K562 (cell line): Measurements from ENCODE around the gene PACSIN2. TPM values are rescaled to one million over a fixed set of nuclear protein-coding genes. Genes with fewer than 3 reads are reported as not detected.
"Not testable (repeated sequence)": the region's sequence is repeated elsewhere in the genome, so short reads cannot be mapped to it uniquely, and the experiment has no call there.

Experiments
- ATAC-seq: fragments of 200-7000 bp; cut with Tn5 transposase; 3 replicates; pipeline ENCODE4 v1.9.1; 2020; ENCODE audit warnings: moderate library complexity
- BruUV-seq: library from RNA; stranded (reverse); fragments of 400-500 nt; replicated peaks from 2 replicates; lab custom pipeline; 2021; lab: Mats Ljungman, UMichigan
- CTCF ChIA-PET: fragments of 300-600 bp; formaldehyde crosslinking; extraction: SDS; loops from one replicate; lab custom pipeline; 2021; ENCODE audit warnings: low intra/inter-chr PET ratio; lab: Yijun Ruan, JAX
- POLR2A ChIA-PET: fragments of 300-600, 350-650 bp; sonication (Branson Sonifier 250); formaldehyde crosslinking; extraction: SDS; loops from one replicate; lab custom pipeline; 2021; ENCODE audit warnings: antibody characterized with exemption, inconsistent platforms; lab: Yijun Ruan, JAX
- DNase-seq, 4 experiments: peaks; one replicate each; pipeline versions ENCODE4 v3.0.0 to v3.0.0-alpha.2; 2011 to 2018; ENCODE audit warnings: low spot score in 3 of 4, mixed read lengths in 3 of 4; ENCODE audit errors: extremely low read depth in 1 of 4
- FAIRE-seq: peaks from 2 replicates; lab custom pipeline; 2011; peaks lifted over from hg19 to GRCh38; lab: Jason Lieb, UNC
- H2AFZ ChIP-seq: 2 replicates; pipeline ENCODE4 v1.6.0; 2011; ENCODE audit warnings: low read depth, low read length, control low read depth, inconsistent platforms
- H3K27ac ChIP-seq: fragments of 200-600 bp; 3 replicates; pipeline ENCODE4 v1.8.0; 2011; ENCODE audit warnings: low read depth, mild to moderate bottlenecking, control low read depth, inconsistent platforms, low read length, moderate library complexity, mixed read lengths; ENCODE audit errors: extremely low read depth
- H3K27me3 ChIP-seq, 2 experiments: fragments of 300-600 bp in 1 of 2; 2 replicates in 1 of 2; 3 replicates in 1 of 2; pipeline versions ENCODE4 v1.6.0 to v1.8.0; 2011; ENCODE audit warnings: inconsistent platforms in 2 of 2, low read length in 2 of 2, mild to moderate bottlenecking in 1 of 2, mixed read lengths in 1 of 2, moderate library complexity in 1 of 2; ENCODE audit not compliant: control insufficient read depth in 2 of 2, insufficient read depth in 2 of 2
- H3K36me3 ChIP-seq: fragments of 300-600 bp; 3 replicates; pipeline ENCODE4 v1.8.0; 2011; ENCODE audit warnings: mild to moderate bottlenecking, low read length, inconsistent platforms; ENCODE audit not compliant: control insufficient read depth, insufficient read depth
- H3K4me1 ChIP-seq, 2 experiments: fragments of 200-600 bp in 1 of 2; replicated peaks in 1 of 2; 2 replicates in 1 of 2; 3 replicates in 1 of 2; pipeline versions ENCODE4 v1.5.1 to v1.8.0; 2011; ENCODE audit warnings: inconsistent platforms in 2 of 2, low read length in 2 of 2, mild to moderate bottlenecking in 1 of 2, mixed read lengths in 1 of 2, moderate library complexity in 1 of 2; ENCODE audit not compliant: control insufficient read depth in 2 of 2, insufficient read depth in 2 of 2
- H3K4me2 ChIP-seq: 2 replicates; pipeline ENCODE4 v1.6.1; 2011; ENCODE audit warnings: low read length, control low read depth, inconsistent platforms, mixed read lengths; ENCODE audit not compliant: insufficient read depth
- H3K4me3 ChIP-seq: fragments of 200-600 bp; sonication (generic), shearing (Covaris generic); 2 replicates; pipeline ENCODE4 v1.5.1; 2016; ENCODE audit warnings: control low read depth, inconsistent platforms
- H3K79me2 ChIP-seq: fragments of 200-600 bp; 3 replicates; pipeline ENCODE4 v1.8.0; 2011; ENCODE audit warnings: low read length, inconsistent platforms; ENCODE audit not compliant: control insufficient read depth, insufficient read depth
- H3K9ac ChIP-seq, 2 experiments: 2 replicates each; pipeline versions ENCODE4 v1.6.0 to v1.6.1; 2011; ENCODE audit warnings: low read depth in 2 of 2, low read length in 2 of 2, control low read depth in 1 of 2, inconsistent platforms in 1 of 2, mild to moderate bottlenecking in 1 of 2, mixed read lengths in 1 of 2; ENCODE audit not compliant: insufficient read depth in 1 of 2
- H3K9me1 ChIP-seq: one replicate; pipeline ENCODE4 v1.6.0; 2011; ENCODE audit warnings: inconsistent platforms, mild to moderate bottlenecking, low read length, moderate library complexity; ENCODE audit not compliant: control insufficient read depth, insufficient read depth
- H3K9me3 ChIP-seq: replicated peaks from 2 replicates; pipeline ENCODE4 v1.5.1; 2011; ENCODE audit warnings: low read depth, low read length, inconsistent platforms; ENCODE audit not compliant: control insufficient read depth, insufficient read depth
- H4K20me1 ChIP-seq: replicated peaks from 2 replicates; pipeline ENCODE4 v1.6.1; 2011; ENCODE audit warnings: low read length, inconsistent platforms, mixed read lengths; ENCODE audit not compliant: control insufficient read depth, insufficient read depth
- ARHGAP35 ChIP-seq: fragments of 450-650 bp; IDR thresholded peaks from 2 replicates; pipeline ENCODE4 v1.6.1; 2018; ENCODE audit not compliant: partially characterized antibody
- IRF2 ChIP-seq: sonication (generic); formaldehyde crosslinking; IDR thresholded peaks from 2 replicates; pipeline ENCODE4 v1.8.1; 2022; ENCODE audit warnings: mild to moderate bottlenecking, missing genetic modification reagents
- MAX ChIP-seq: sonication (generic); formaldehyde crosslinking; IDR thresholded peaks from 2 replicates; pipeline ENCODE4 v1.9.0; 2022; ENCODE audit warnings: mild to moderate bottlenecking, missing genetic modification reagents
- MTF1 ChIP-seq: fragments of 250-450 bp; sonication (Bioruptor Pico); IDR thresholded peaks from 2 replicates; pipeline ENCODE4 v1.9.0; 2021; ENCODE audit warnings: moderate library complexity, mild to moderate bottlenecking, inconsistent platforms, borderline replicate concordance
- NCOA2 ChIP-seq, 2 experiments: fragments of 450-650 bp; IDR thresholded peaks; 2 replicates each; pipeline ENCODE4 v1.6.1; 2018; ENCODE audit warnings: mild to moderate bottlenecking in 2 of 2, moderate library complexity in 1 of 2; ENCODE audit not compliant: partially characterized antibody in 2 of 2
- TSHZ1 ChIP-seq: fragments of 250-450 bp; sonication (Bioruptor Pico); IDR thresholded peaks from 2 replicates; pipeline ENCODE4 v1.4.0; 2020; ENCODE audit warnings: mild to moderate bottlenecking, moderate library complexity
- ZNF121 ChIP-seq: sonication (generic); formaldehyde crosslinking; conservative IDR thresholded peaks from 2 replicates; pipeline ENCODE4 v1.8.0; 2022; ENCODE audit warnings: missing genetic modification reagents
- WGBS: fragments of 100-300 bp; shearing (Covaris generic); methylation state at CpG from one replicate; pipeline ENCODE4 v1.1.6; 2016; ENCODE audit warnings: low coverage, mixed read lengths; ENCODE audit not compliant: insufficient coverage; ENCODE audit errors: missing lambda C conversion rate; 5-methylcytosine and 5-hydroxymethylcytosine counted together
- in situ Hi-C: fragments of 300-500 bp; cut with MboI; formaldehyde crosslinking; loops from 4 replicates; pipeline ENCODE4 v1.15.0; 2018; ENCODE audit warnings: inconsistent platforms, mixed read lengths
- intact Hi-C: fragments of 100-400 bp; cut with micrococcal nuclease; formaldehyde crosslinking; loops from 2 replicates; pipeline ENCODE4 v1.14.2; 2022
- polyA plus RNA-seq, 8 experiments: library from polyadenylated mRNA; depleted of rRNA in 4 of 8; stranded (reverse) in 5 of 8; unstranded in 3 of 8; fragments of >200 nt; fragmentation: Nextera tagmentation in 2 of 8; fragmentation: Illumina TruSeq in 1 of 8; extraction: Ambion mirVana in 2 of 8; extraction: Trizol in 1 of 8; gene quantifications; 2 replicates each; pipeline versions ENCODE4 v1.2.1 to v1.2.3, GENCODE V29; 2011 to 2014; ENCODE audit warnings: inconsistent platforms in 1 of 8, missing spikeins in 1 of 8
- total RNA-seq, 7 experiments: library from RNA; depleted of rRNA in 6 of 7; stranded (reverse); fragments of >200 nt in 6 of 7; fragmentation: Illumina TruSeq in 2 of 7; extraction: Trizol in 2 of 7; gene quantifications; 2 replicates each; pipeline versions ENCODE4 v1.2.1 to v1.2.3, GENCODE V29; 2011 to 2021; ENCODE audit warnings: low replicate concordance in 1 of 7
- TF ChIP-seq, protein P1 (sequence below): IDR thresholded peaks from 3 replicates; pipeline ENCODE4 v1.6.1; 2011; ENCODE audit warnings: borderline replicate concordance, mild to moderate bottlenecking; ENCODE audit not compliant: insufficient read length, insufficient read depth

The PACSIN2 gene
- total and polyA plus RNA-seq, 9 of the 15 experiments (the other 6 are each of a cell fraction or from before 2014, with no cell fraction given): 0.45 to 45.1 (median 23.9) TPM

- H3K4me3 ChIP-seq, H3K9me3 ChIP-seq, FAIRE-seq, H3K4me2 ChIP-seq, DNase-seq, H3K27ac ChIP-seq, intact Hi-C loops, H3K9me1 ChIP-seq, ATAC-seq, H3K36me3 ChIP-seq, in situ Hi-C loops, BruUV-seq, H3K9ac ChIP-seq, H3K4me1 ChIP-seq, POLR2A ChIA-PET, H2AFZ ChIP-seq, H3K27me3 ChIP-seq, CTCF ChIA-PET: not testable (repeated sequence)
- Histone ChIP-seq H4K20me1 (peaks cover 47% of the 10 kb centered on the region), H3K79me2 (peaks cover 24% of the 10 kb centered on the region)
- whole genome bisulfite sequencing: 93% methylated on average over 4 of the region's 6 CpGs
- peak; percentile 36 for TF ChIP-seq ZNF121 (CRISPR knock-in tag)
These were observed 97.6 kb downstream of the PACSIN2 start for GRCh38 chr22:42917358-42917757.

DNA sequence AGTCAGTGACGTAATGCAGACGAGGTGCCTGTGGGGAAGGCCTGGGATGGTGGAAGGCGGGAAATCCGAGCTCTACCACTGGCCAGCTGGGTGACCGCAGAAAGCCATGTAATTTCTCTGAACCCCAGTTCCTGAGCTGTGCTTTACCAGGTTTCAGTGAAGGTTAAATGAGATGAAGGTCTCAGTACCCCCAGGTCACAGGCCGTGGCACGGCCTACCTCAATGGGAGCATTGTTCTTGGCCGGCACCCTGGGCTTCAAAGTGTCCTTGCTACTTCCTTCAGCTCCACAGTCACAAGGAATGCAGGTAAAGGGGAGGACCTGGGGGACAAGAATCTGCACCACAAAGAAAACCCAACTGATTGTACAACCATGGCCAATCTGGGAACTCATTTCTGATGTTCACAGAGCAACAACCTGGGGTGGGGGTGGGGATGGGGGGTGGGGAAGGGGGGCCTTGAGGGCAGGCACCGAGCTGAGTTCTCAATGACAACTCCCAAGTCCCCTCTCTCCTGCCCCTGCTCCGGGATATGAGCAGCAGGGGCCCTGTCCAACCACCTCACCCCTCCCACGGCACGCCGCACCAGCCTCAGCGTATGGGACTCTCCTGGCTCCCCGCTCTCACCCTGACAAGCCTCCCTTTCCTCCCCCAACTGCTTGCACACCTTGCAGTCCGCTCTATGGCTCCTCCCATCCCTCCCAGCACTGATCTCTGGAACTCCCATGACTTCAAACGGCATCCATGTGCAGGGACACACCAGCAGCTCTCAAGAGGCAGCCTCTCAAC is 98.8 kb downstream of the PACSIN2 start:
- Histone ChIP-seq H4K20me1 (peaks cover 45% of the 10 kb centered on the region; the same call in 1 of the 2 replicates), H2AFZ (no peak overlapping the region), H3K9ac (no peak overlapping the region), H3K4me2 (no peak overlapping the region), H3K27ac (no peak overlapping the region), H3K9me1 (no peaks in the 10 kb centered on the region), H3K36me3 (no peaks in the 10 kb centered on the region), H3K9me3 (no peaks in the 10 kb centered on the region), H3K4me1 (peaks cover 0 to 3% of the 10 kb centered on the region in 2 experiments; a peak in 2 of 5 replicates), H3K79me2 (peaks cover 19% of the 10 kb centered on the region; the same call in 2 of the 3 replicates), H3K27me3 (no peaks in the 10 kb centered on the region), H3K4me3 (no peak overlapping the region)
- FAIRE-seq (no peak), DNase-seq (no peak), ATAC-seq (no peak)
- in situ Hi-C loops: no loop called here
- no TSS peak for BruUV-seq
- intact Hi-C loops: no loop called here
- WGBS: 84% methylated on average over 9 of the region's 17 CpGs
- ChIA-PET POLR2A (interaction anchor here (1.0 kb wide), 1 partner anchor 43 kb away, joined by 4 read pairs; no protein-coding TSS in a partner anchor), CTCF (no interaction called here)
- TF ChIP-seq MAX (CRISPR knock-in tag) (no peak), ARHGAP35 (no peak), MTF1 (CRISPR knock-in tag) (no peak), TSHZ1 (no peak), IRF2 (CRISPR knock-in tag) (no peak), NCOA2 (IDR thresholded peaks at IDR 0.05; ENCODE audit: partially characterized antibody in 2 of 2) (no peak)
- TF ChIP-seq, protein P1, sequence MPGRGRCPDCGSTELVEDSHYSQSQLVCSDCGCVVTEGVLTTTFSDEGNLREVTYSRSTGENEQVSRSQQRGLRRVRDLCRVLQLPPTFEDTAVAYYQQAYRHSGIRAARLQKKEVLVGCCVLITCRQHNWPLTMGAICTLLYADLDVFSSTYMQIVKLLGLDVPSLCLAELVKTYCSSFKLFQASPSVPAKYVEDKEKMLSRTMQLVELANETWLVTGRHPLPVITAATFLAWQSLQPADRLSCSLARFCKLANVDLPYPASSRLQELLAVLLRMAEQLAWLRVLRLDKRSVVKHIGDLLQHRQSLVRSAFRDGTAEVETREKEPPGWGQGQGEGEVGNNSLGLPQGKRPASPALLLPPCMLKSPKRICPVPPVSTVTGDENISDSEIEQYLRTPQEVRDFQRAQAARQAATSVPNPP: no peak
